IMR-90 (cell line): Measurements from ENCODE around the gene EXT2. TPM values are rescaled to one million over a fixed set of nuclear protein-coding genes. Genes with fewer than 3 reads are reported as not detected.

Experiments used
- ATAC-seq: fragments of 200-7000 bp; cut with Tn5 transposase; 2 replicates; pipeline ENCODE4 v1.9.1; 2020; ENCODE audit warnings: low read depth, mild to moderate bottlenecking, moderate library complexity
- BruUV-seq: library from RNA; stranded (reverse); fragments of 400-500 nt; replicated peaks from 2 replicates; lab custom pipeline; 2021; lab: Mats Ljungman, UMichigan
- CTCF ChIA-PET: fragments of 300-600 bp; formaldehyde crosslinking; extraction: SDS; loops from one replicate; lab custom pipeline; 2021; ENCODE audit warnings: antibody characterized with exemption; lab: Yijun Ruan, JAX
- POLR2A ChIA-PET: fragments of 300-600 bp; sonication (Branson Sonifier 250); formaldehyde crosslinking; loops from one replicate; lab custom pipeline; 2022; ENCODE audit warnings: antibody characterized with exemption; ENCODE audit not compliant: unreplicated experiment; lab: Charles Lee
- DNase-seq: peaks from one replicate; pipeline ENCODE4 v3.0.0; 2013
- H2AFZ ChIP-seq: replicated peaks from 2 replicates; pipeline ENCODE3; 2013; ENCODE audit warnings: low read length, mild to moderate bottlenecking; ENCODE audit not compliant: poor library complexity
- H2AK5ac ChIP-seq: 2 replicates; pipeline ENCODE4 v1.6.1; 2013; ENCODE audit warnings: low read depth, low read length, inconsistent platforms
- H2AK9ac ChIP-seq: replicated peaks from 2 replicates; pipeline ENCODE3; 2013; ENCODE audit warnings: mild to moderate bottlenecking, low read depth, low read length, moderate library complexity; ENCODE audit not compliant: poor library complexity
- H2BK120ac ChIP-seq: 2 replicates; pipeline ENCODE4 v1.6.1; 2013; ENCODE audit warnings: low read depth, low read length, inconsistent platforms
- H2BK15ac ChIP-seq: 3 replicates; pipeline ENCODE4 v1.6.1; 2013; ENCODE audit warnings: low read depth, low read length, inconsistent platforms
- H2BK20ac ChIP-seq: 2 replicates; pipeline ENCODE4 v1.6.1; 2013; ENCODE audit warnings: low read depth, mild to moderate bottlenecking, inconsistent platforms, low read length, moderate library complexity
- H2BK5ac ChIP-seq: 2 replicates; pipeline ENCODE4 v1.6.1; 2013; ENCODE audit warnings: mild to moderate bottlenecking, low read depth, low read length, inconsistent platforms; ENCODE audit not compliant: poor library complexity, severe bottlenecking
- H3K14ac ChIP-seq: replicated peaks from 2 replicates; pipeline ENCODE4 v1.6.1; 2013; ENCODE audit warnings: low read depth, low read length, inconsistent platforms
- H3K18ac ChIP-seq: 2 replicates; pipeline ENCODE4 v1.6.1; 2013; ENCODE audit warnings: low read depth, low read length, control low read depth
- H3K23ac ChIP-seq: 2 replicates; pipeline ENCODE4 v1.6.1; 2013; ENCODE audit warnings: low read depth, low read length, inconsistent platforms
- H3K27ac ChIP-seq: 2 replicates; pipeline ENCODE4 v1.5.1; 2013; ENCODE audit warnings: mild to moderate bottlenecking, control low read depth, low read length; ENCODE audit not compliant: insufficient read depth
- H3K27me3 ChIP-seq: 2 replicates; pipeline ENCODE4 v1.6.1; 2013; ENCODE audit warnings: low read length; ENCODE audit not compliant: control insufficient read depth, insufficient read depth
- H3K36me3 ChIP-seq: 2 replicates; pipeline ENCODE4 v1.6.1; 2013; ENCODE audit warnings: low read length, mixed read lengths; ENCODE audit not compliant: control insufficient read depth, insufficient read depth
- H3K4ac ChIP-seq: 2 replicates; pipeline ENCODE4 v1.6.1; 2013; ENCODE audit warnings: low read depth, low read length, inconsistent platforms
- H3K4me1 ChIP-seq: 2 replicates; pipeline ENCODE4 v1.6.1; 2013; ENCODE audit warnings: low read length, mixed read lengths; ENCODE audit not compliant: control insufficient read depth, insufficient read depth
- H3K4me2 ChIP-seq: 2 replicates; pipeline ENCODE4 v1.6.1; 2013; ENCODE audit warnings: low read depth, mild to moderate bottlenecking, control low read depth, low read length, moderate library complexity
- H3K4me3 ChIP-seq: 2 replicates; pipeline ENCODE4 v1.5.1; 2013; ENCODE audit warnings: low read depth, mild to moderate bottlenecking, control low read depth, low read length, moderate library complexity; ENCODE audit not compliant: insufficient read depth
- H3K56ac ChIP-seq: 2 replicates; pipeline ENCODE4 v1.6.1; 2013; ENCODE audit warnings: low read length, inconsistent platforms; ENCODE audit not compliant: insufficient read depth; ENCODE audit errors: extremely low read depth
- H3K79me1 ChIP-seq, 2 experiments: 2 replicates each; pipeline ENCODE4 v1.6.1; 2013; ENCODE audit warnings: low read length in 2 of 2, inconsistent platforms in 1 of 2, low read depth in 1 of 2
- H3K9ac ChIP-seq: 2 replicates; pipeline ENCODE4 v1.6.1; 2013; ENCODE audit warnings: low read depth, low read length, control low read depth
- H3K9me1 ChIP-seq: 2 replicates; pipeline ENCODE4 v1.6.1; 2013; ENCODE audit warnings: low read length, inconsistent platforms; ENCODE audit not compliant: insufficient read depth
- H3K9me3 ChIP-seq: 2 replicates; pipeline ENCODE4 v1.6.1; 2013; ENCODE audit warnings: low read length; ENCODE audit not compliant: control insufficient read depth, insufficient read depth
- H4K20me1 ChIP-seq: 2 replicates; pipeline ENCODE4 v1.6.1; 2013; ENCODE audit warnings: low read length, inconsistent platforms; ENCODE audit not compliant: insufficient read depth
- H4K5ac ChIP-seq: 2 replicates; pipeline ENCODE4 v1.6.1; 2013; ENCODE audit warnings: mild to moderate bottlenecking, low read depth, low read length, control low read depth
- H4K8ac ChIP-seq, 2 experiments: 2 replicates each; pipeline ENCODE4 v1.6.1; 2013; ENCODE audit warnings: low read depth in 2 of 2, low read length in 2 of 2, control low read depth in 1 of 2, inconsistent platforms in 1 of 2
- H4K91ac ChIP-seq: 2 replicates; pipeline ENCODE4 v1.6.1; 2013; ENCODE audit warnings: low read depth, low read length, inconsistent platforms; ENCODE audit not compliant: insufficient read depth
- BHLHE40 ChIP-seq: fragments of 150-350 bp; IDR thresholded peaks from 2 replicates; pipeline ENCODE4 v1.6.1; 2016; ENCODE audit warnings: mild to moderate bottlenecking, low read depth, low read length
- CEBPB ChIP-seq: IDR thresholded peaks from 2 replicates; pipeline ENCODE4 v1.6.1; 2012; ENCODE audit warnings: low read depth, low read length, improper control_type of control experiment
- CHD1 ChIP-seq: IDR thresholded peaks from 2 replicates; pipeline ENCODE4 v1.6.1; 2012; ENCODE audit warnings: low read depth, low read length, improper control_type of control experiment
- FOS ChIP-seq: fragments of 150-350 bp; IDR thresholded peaks from 2 replicates; pipeline ENCODE4 v1.6.1; 2016; ENCODE audit warnings: low read depth, low read length
- MAFK ChIP-seq: IDR thresholded peaks from 2 replicates; pipeline ENCODE4 v1.6.1; 2012; ENCODE audit warnings: low read depth, low read length, improper control_type of control experiment
- MAZ ChIP-seq: IDR thresholded peaks from 2 replicates; pipeline ENCODE4 v1.6.1; 2012; ENCODE audit warnings: low read depth, mild to moderate bottlenecking, low read length, improper control_type of control experiment, moderate library complexity, borderline replicate concordance
- MXI1 ChIP-seq: IDR thresholded peaks from 2 replicates; pipeline ENCODE4 v1.6.1; 2012; ENCODE audit warnings: low read depth, mild to moderate bottlenecking, low read length, moderate library complexity, borderline replicate concordance
- NFE2L2 ChIP-seq: fragments of 150-350 bp; IDR thresholded peaks from 2 replicates; pipeline ENCODE4 v1.6.1; 2016; ENCODE audit warnings: low read depth, mild to moderate bottlenecking, low read length
- POLR2A ChIP-seq: IDR thresholded peaks from 2 replicates; pipeline ENCODE4 v1.6.1; 2012; ENCODE audit warnings: mild to moderate bottlenecking, low read depth, low read length
- RAD21 ChIP-seq: IDR thresholded peaks from 2 replicates; pipeline ENCODE4 v1.6.1; 2012; ENCODE audit warnings: low read length, improper control_type of control experiment
- RCOR1 ChIP-seq: IDR thresholded peaks from 2 replicates; pipeline ENCODE4 v1.6.1; 2012; ENCODE audit warnings: mild to moderate bottlenecking, low read length, improper control_type of control experiment; ENCODE audit not compliant: insufficient replicate concordance
- RFX5 ChIP-seq: IDR thresholded peaks from 2 replicates; pipeline ENCODE4 v1.8.0; 2012; ENCODE audit warnings: low read depth, mild to moderate bottlenecking, low read length, moderate library complexity
- SMC3 ChIP-seq: fragments of 150-350 bp; IDR thresholded peaks from 2 replicates; pipeline ENCODE4 v1.6.1; 2016; ENCODE audit warnings: low read depth, mild to moderate bottlenecking, antibody characterized with exemption, low read length, moderate library complexity
- WGBS, 2 experiments: methylation state at CpG; one replicate each; pipeline versions ENCODE4 v1.1.5 to v1.1.7; 2013; ENCODE audit warnings: missing lambda C conversion rate in 2 of 2; ENCODE audit not compliant: insufficient read length in 1 of 2; ENCODE audit errors: extremely low coverage in 2 of 2; 5-methylcytosine and 5-hydroxymethylcytosine counted together
- dilution Hi-C: fragments of 300-500 bp; cut with HindIII; formaldehyde crosslinking; loops from one replicate; pipeline ENCODE4 v1.14.3; 2018; ENCODE audit warnings: low sequenced_read_pairs; ENCODE audit not compliant: unreplicated experiment
- in situ Hi-C: fragments of 300-500 bp; cut with MboI; formaldehyde crosslinking; loops from 3 replicates; pipeline ENCODE4 v1.14.3; 2019; ENCODE audit warnings: low sequenced_read_pairs, inconsistent platforms, mixed read lengths
- intact Hi-C: fragments of 100-400 bp; cut with micrococcal nuclease; formaldehyde crosslinking; loops from 2 replicates; pipeline ENCODE4 v1.10.0; 2022
- polyA plus RNA-seq, 3 experiments: library from polyadenylated mRNA; depleted of rRNA; stranded (reverse); fragments of >200 nt; gene quantifications; 2 replicates each; pipeline ENCODE4 v1.2.3, GENCODE V29; 2012; ENCODE audit warnings: low replicate concordance in 1 of 3
- total RNA-seq: library from RNA; depleted of rRNA; stranded (reverse); fragments of >200 nt; gene quantifications from 2 replicates; pipeline ENCODE4 v1.2.3, GENCODE V29; 2012
- TF ChIP-seq, protein P1 (sequence below): fragments of 150-350 bp; IDR thresholded peaks from 2 replicates; pipeline ENCODE4 v1.6.1; 2017; ENCODE audit warnings: mild to moderate bottlenecking, antibody characterized with exemption, low read length, low read depth
- TF ChIP-seq, protein P2 (sequence below): fragments of 150-350 bp; IDR thresholded peaks from 2 replicates; pipeline ENCODE4 v1.6.1; 2016; ENCODE audit warnings: low read depth, mild to moderate bottlenecking, low read length, moderate library complexity, borderline replicate concordance
- TF ChIP-seq, protein P3 (sequence below): conservative IDR thresholded peaks from 2 replicates; pipeline ENCODE4 v1.5.1; 2012; ENCODE audit warnings: mild to moderate bottlenecking, low read depth, low read length, improper control_type of control experiment

Gene EXT2
- total and polyA plus RNA-seq, 2 of the 4 experiments (the other 2 are of a cell fraction) = 75.0 to 85.3 TPM

DNA sequence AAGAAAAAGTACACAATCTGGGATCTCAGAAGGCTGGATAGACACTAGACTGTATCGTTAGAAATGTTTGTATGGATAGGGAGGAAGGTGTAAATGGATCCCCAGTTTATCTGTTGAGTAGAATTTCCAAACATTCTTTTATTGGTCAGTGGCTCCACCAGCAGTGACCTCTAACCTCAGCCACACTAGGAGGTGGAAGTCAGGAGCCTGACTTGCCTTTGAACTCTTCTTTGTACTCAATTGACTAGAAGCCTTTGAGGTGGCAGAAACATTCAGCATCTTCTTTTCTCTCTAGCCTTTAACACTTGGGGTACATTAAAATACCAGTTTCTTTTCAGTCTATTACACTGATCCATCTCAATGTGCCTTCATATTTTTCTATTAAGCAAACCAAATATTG is 39.1 kb downstream of the EXT2 start:
- H3K56ac ChIP-seq = no peak overlapping the region
- H2BK120ac ChIP-seq = no peak overlapping the region
- H4K20me1 ChIP-seq = no peaks in the 10 kb centered on the region
- ChIA-PET POLR2A (no interaction called here), CTCF (interaction anchor here (0.6 kb wide), 1 partner anchor 475 kb away, joined by 3 read pairs; no protein-coding TSS in a partner anchor)
- H2BK5ac ChIP-seq = no peak overlapping the region
- DNase-seq = no peak
- no peak overlapping the region for H4K5ac ChIP-seq
- no peak overlapping the region for H3K27ac ChIP-seq
- peaks cover 4% of the 10 kb centered on the region; the same call in 1 of the 2 replicates for H3K4me1 ChIP-seq
- H2AFZ ChIP-seq = no peak overlapping the region
- H3K4ac ChIP-seq = no peak overlapping the region
- H4K91ac ChIP-seq = no peak overlapping the region
- H3K18ac ChIP-seq = no peak overlapping the region
- H3K14ac ChIP-seq = no peak overlapping the region
- WGBS, 2 experiments = no CpG with 5 or more reads among the region's 1 CpG
- no peak overlapping the region for H2BK15ac ChIP-seq
- dilution Hi-C loops (no loop called here), intact Hi-C loops (loop anchor here (5.0 to 10.0 kb wide), 2 partner anchors 120 to 153 kb away; no protein-coding TSS in a partner anchor), in situ Hi-C loops (loop anchor here (5.0 kb wide), 1 partner anchor 408 kb away; no protein-coding TSS in a partner anchor)
- TF ChIP-seq NFE2L2 (no peak), RCOR1 (no peak), SMC3 (no peak), MXI1 (no peak), FOS (no peak), POLR2A (no peak), RAD21 (no peak), MAZ (no peak), BHLHE40 (no peak), CEBPB (no peak), RFX5 (no peak), CHD1 (no peak), MAFK (no peak)
- TF ChIP-seq, protein P1, sequence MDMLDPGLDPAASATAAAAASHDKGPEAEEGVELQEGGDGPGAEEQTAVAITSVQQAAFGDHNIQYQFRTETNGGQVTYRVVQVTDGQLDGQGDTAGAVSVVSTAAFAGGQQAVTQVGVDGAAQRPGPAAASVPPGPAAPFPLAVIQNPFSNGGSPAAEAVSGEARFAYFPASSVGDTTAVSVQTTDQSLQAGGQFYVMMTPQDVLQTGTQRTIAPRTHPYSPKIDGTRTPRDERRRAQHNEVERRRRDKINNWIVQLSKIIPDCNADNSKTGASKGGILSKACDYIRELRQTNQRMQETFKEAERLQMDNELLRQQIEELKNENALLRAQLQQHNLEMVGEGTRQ = no peak
- TF ChIP-seq, protein P2, sequence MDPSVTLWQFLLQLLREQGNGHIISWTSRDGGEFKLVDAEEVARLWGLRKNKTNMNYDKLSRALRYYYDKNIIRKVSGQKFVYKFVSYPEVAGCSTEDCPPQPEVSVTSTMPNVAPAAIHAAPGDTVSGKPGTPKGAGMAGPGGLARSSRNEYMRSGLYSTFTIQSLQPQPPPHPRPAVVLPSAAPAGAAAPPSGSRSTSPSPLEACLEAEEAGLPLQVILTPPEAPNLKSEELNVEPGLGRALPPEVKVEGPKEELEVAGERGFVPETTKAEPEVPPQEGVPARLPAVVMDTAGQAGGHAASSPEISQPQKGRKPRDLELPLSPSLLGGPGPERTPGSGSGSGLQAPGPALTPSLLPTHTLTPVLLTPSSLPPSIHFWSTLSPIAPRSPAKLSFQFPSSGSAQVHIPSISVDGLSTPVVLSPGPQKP = no peak
- TF ChIP-seq, protein P3, sequence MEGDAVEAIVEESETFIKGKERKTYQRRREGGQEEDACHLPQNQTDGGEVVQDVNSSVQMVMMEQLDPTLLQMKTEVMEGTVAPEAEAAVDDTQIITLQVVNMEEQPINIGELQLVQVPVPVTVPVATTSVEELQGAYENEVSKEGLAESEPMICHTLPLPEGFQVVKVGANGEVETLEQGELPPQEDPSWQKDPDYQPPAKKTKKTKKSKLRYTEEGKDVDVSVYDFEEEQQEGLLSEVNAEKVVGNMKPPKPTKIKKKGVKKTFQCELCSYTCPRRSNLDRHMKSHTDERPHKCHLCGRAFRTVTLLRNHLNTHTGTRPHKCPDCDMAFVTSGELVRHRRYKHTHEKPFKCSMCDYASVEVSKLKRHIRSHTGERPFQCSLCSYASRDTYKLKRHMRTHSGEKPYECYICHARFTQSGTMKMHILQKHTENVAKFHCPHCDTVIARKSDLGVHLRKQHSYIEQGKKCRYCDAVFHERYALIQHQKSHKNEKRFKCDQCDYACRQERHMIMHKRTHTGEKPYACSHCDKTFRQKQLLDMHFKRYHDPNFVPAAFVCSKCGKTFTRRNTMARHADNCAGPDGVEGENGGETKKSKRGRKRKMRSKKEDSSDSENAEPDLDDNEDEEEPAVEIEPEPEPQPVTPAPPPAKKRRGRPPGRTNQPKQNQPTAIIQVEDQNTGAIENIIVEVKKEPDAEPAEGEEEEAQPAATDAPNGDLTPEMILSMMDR = no peak
- H4K8ac ChIP-seq = no peak overlapping the region
- H2AK5ac ChIP-seq = no peak overlapping the region
- no peak for ATAC-seq
- H3K9me1 ChIP-seq = 0 out of 2 replicates have a peak, but pooled peaks cover 3% of the 10 kb centered on the region
- H3K23ac ChIP-seq = no peak overlapping the region
- H3K27me3 ChIP-seq = no peaks in the 10 kb centered on the region
- H3K9me3 ChIP-seq = no peaks in the 10 kb centered on the region
- no peak overlapping the region for H2AK9ac ChIP-seq
- no peak overlapping the region for H3K4me2 ChIP-seq
- peaks cover 0 to 3% of the 10 kb centered on the region in 2 experiments; a peak in 1 of 4 replicates for H3K79me1 ChIP-seq
- peaks cover 14% of the 10 kb centered on the region for H3K36me3 ChIP-seq
- no peak overlapping the region for H2BK20ac ChIP-seq
- no TSS peak for BruUV-seq
- H3K4me3 ChIP-seq = no peak overlapping the region
- no peak overlapping the region for H3K9ac ChIP-seq
